ENCODE data around the gene GAS6. TPM values are rescaled to one million over a fixed set of nuclear protein-coding genes. Genes with fewer than 3 reads are reported as not detected.

Gene GAS6
- total and polyA plus RNA-seq, 2 donors (not counting 3 experiments of a cell fraction or from before 2014, with no cell fraction given): 69.2 to 109 TPM

DNA sequence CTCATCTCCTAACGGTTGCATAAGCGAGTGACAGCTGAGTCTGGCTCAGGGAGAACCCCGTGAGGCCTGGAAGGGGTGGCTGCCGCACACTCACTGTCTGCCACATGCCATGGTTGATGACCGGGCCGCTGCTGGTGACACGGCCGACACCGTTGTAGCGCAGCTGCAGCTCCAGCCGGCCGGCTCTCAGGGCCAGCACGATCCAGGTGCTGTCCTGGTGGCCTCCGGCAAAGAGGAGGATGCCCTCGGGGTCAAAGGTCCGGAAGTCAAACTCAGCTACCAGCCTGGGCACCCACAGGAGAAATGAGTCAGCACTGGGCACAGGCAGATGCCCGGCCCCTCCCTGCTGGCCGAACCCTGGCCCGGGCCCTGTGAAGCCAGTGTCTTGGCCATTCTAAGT, 31.7 kb downstream of the GAS6 start:
- no peak overlapping the region for H3K4me2 ChIP-seq (ENCODE audit: insufficient read depth, low read length)
- no peaks in the 10 kb centered on the region for H4K20me1 ChIP-seq (replicated peaks; ENCODE audit: control insufficient read depth, extremely low read depth, insufficient read depth, low read length)
- ChIA-PET CTCF (no interaction called here), POLR2A (no interaction called here)
- intact Hi-C loops (cut with micrococcal nuclease): no loop called here
- DNase-seq (ENCODE audit: low read depth, low spot score) (no peak), FAIRE-seq (no peak)
- no peak overlapping the region for H3K27ac ChIP-seq (ENCODE audit: insufficient read depth, low read depth, low read length)
- dilution Hi-C loops (cut with MboI; ENCODE audit: extremely low pct_ligation_motif_present, low sequenced_read_pairs): no loop called here
- TF ChIP-seq POLR2A (IDR thresholded peaks at IDR 0.05; ENCODE audit: low read depth, low read length) (no peak), MYC (IDR thresholded peaks at IDR 0.05; ENCODE audit: low read depth, low read length) (no peak), EZH2 (IDR thresholded peaks at IDR 0.05; ENCODE audit: borderline replicate concordance, low read depth, low read length, severe bottlenecking) (no peak), JUN (IDR thresholded peaks at IDR 0.05; ENCODE audit: borderline replicate concordance, insufficient read depth, insufficient read length, low read depth) (no peak), FOS (IDR thresholded peaks at IDR 0.05; ENCODE audit: borderline replicate concordance, insufficient read depth, low read length) (no peak), GATA2 (IDR thresholded peaks at IDR 0.05; ENCODE audit: insufficient read depth, insufficient read length, low read depth, low read length) (no peak), POLR2AphosphoS5 (IDR thresholded peaks at IDR 0.05; ENCODE audit: insufficient read depth, low read depth, low read length) (no peak)
- TF ChIP-seq, protein P1, sequence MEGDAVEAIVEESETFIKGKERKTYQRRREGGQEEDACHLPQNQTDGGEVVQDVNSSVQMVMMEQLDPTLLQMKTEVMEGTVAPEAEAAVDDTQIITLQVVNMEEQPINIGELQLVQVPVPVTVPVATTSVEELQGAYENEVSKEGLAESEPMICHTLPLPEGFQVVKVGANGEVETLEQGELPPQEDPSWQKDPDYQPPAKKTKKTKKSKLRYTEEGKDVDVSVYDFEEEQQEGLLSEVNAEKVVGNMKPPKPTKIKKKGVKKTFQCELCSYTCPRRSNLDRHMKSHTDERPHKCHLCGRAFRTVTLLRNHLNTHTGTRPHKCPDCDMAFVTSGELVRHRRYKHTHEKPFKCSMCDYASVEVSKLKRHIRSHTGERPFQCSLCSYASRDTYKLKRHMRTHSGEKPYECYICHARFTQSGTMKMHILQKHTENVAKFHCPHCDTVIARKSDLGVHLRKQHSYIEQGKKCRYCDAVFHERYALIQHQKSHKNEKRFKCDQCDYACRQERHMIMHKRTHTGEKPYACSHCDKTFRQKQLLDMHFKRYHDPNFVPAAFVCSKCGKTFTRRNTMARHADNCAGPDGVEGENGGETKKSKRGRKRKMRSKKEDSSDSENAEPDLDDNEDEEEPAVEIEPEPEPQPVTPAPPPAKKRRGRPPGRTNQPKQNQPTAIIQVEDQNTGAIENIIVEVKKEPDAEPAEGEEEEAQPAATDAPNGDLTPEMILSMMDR (IDR thresholded peaks at IDR 0.05; ENCODE audit: extremely low read depth in 1 of 2, insufficient read depth in 1 of 2, low read depth in 1 of 2, low read length in 2 of 2): no peak
- TF ChIP-seq, protein P2, sequence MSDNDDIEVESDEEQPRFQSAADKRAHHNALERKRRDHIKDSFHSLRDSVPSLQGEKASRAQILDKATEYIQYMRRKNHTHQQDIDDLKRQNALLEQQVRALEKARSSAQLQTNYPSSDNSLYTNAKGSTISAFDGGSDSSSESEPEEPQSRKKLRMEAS (IDR thresholded peaks at IDR 0.05; ENCODE audit: insufficient read depth, insufficient read length): no peak
- peaks cover 0 to 18% of the 10 kb centered on the region in 2 experiments for H3K36me3 ChIP-seq (ENCODE audit: control insufficient read depth in 2 of 2, extremely low read depth in 1 of 2, insufficient read depth in 2 of 2, low read length in 2 of 2)
- no peak overlapping the region for H3K9ac ChIP-seq (replicated peaks; ENCODE audit: extremely low read depth, insufficient read depth, low read length)
- no peaks in the 10 kb centered on the region for H3K9me3 ChIP-seq (replicated peaks; ENCODE audit: control insufficient read depth, insufficient read depth, low read length)
- BruUV-seq (replicated peaks): no TSS peak
- no peaks in the 10 kb centered on the region for H3K27me3 ChIP-seq (ENCODE audit: control insufficient read depth in 2 of 2, insufficient read depth in 2 of 2, low read length in 2 of 2)
- H3K79me2 ChIP-seq (ENCODE audit: control insufficient read depth, insufficient read depth, low read length): no peaks in the 10 kb centered on the region
- peaks cover 4% of the 10 kb centered on the region for H3K4me1 ChIP-seq (ENCODE audit: control insufficient read depth, extremely low read depth, insufficient read depth, low read length)
- H3K9me1 ChIP-seq (replicated peaks; ENCODE audit: control insufficient read depth, extremely low read depth, insufficient read depth, low read length): no peaks in the 10 kb centered on the region
- no peak overlapping the region for H3K4me3 ChIP-seq (replicated peaks in 1 of 3; ENCODE audit: insufficient read depth in 1 of 3, low read depth in 1 of 3, low read length in 3 of 3)
- H2AFZ ChIP-seq (ENCODE audit: low read depth, low read length): no peak overlapping the region

Measured in endothelial cell of umbilical vein (primary cell).